ENCODE results near the gene IRX6. TPM values are rescaled to one million over a fixed set of nuclear protein-coding genes. Genes with fewer than 3 reads are reported as not detected.

IRX6 gene
- total RNA-seq = not detected in 2 replicates
- polyA plus RNA-seq = not detected in 2 replicates
- polyA plus RNA-seq (2011; cell fraction: cytosol; rRNA removed) = not detected in 2 replicates
- not detected in 2 replicates for polyA plus RNA-seq (2011; cell fraction: nucleus; rRNA removed)
- not detected in 2 replicates for polyA plus RNA-seq (2012)
- polyA minus RNA-seq = not detected in 2 replicates
- not detected for polyA minus RNA-seq (2011; cell fraction: cytosol; rRNA and poly(A)+ RNA removed)
- not detected in 2 replicates for polyA minus RNA-seq (2011; cell fraction: nucleus; rRNA and poly(A)+ RNA removed)
- Bru-seq, nascent RNA = not detected
- not detected for BruChase-seq, experiment 1, labeled RNA remaining after a 6-hour chase
- not detected for BruChase-seq, experiment 2, labeled RNA remaining after a 2-hour chase
- long read RNA-seq = 0 reads

- Histone ChIP-seq H4K20me1 (replicated peaks; ENCODE audit: control insufficient read depth, extremely low read depth, insufficient read depth, low read length) (no peaks in the 10 kb centered on the region), H3K9ac (replicated peaks; ENCODE audit: extremely low read depth, insufficient read depth, low read length) (no peak within 1 kb of the TSS), H3K9me1 (replicated peaks; ENCODE audit: control insufficient read depth, extremely low read depth, insufficient read depth, low read length) (no peaks in the 10 kb centered on the region), H3K4me1 (ENCODE audit: control insufficient read depth, extremely low read depth, insufficient read depth, low read length) (no peaks in the 10 kb centered on the region), H3K9me3 (replicated peaks; ENCODE audit: control insufficient read depth, insufficient read depth, low read length) (no peaks in the 10 kb centered on the region), H3K4me3 (replicated peaks in 1 of 3; ENCODE audit: insufficient read depth in 1 of 3, low read depth in 1 of 3, low read length in 3 of 3) (no peak within 1 kb of the TSS), H3K36me3 (ENCODE audit: control insufficient read depth in 2 of 2, extremely low read depth in 1 of 2, insufficient read depth in 2 of 2, low read length in 2 of 2) (no peaks in the 10 kb centered on the region), H3K79me2 (ENCODE audit: control insufficient read depth, insufficient read depth, low read length) (no peaks in the 10 kb centered on the region), H3K27ac (ENCODE audit: insufficient read depth, low read depth, low read length) (no peak within 1 kb of the TSS), H2AFZ (ENCODE audit: low read depth, low read length) (no peak within 1 kb of the TSS), H3K4me2 (ENCODE audit: insufficient read depth, low read length) (no peak within 1 kb of the TSS), H3K27me3 (ENCODE audit: control insufficient read depth in 2 of 2, insufficient read depth in 2 of 2, low read length in 2 of 2) (peaks cover 21 to 22% of the 10 kb centered on the region in 2 experiments)
- DNase-seq (ENCODE audit: low read depth, low spot score) (no peak), FAIRE-seq (no peak)
- CTCF ChIA-PET = no interaction called here
- no peak for TF ChIP-seq POLR2A (IDR thresholded peaks at IDR 0.05; ENCODE audit: low read depth, low read length)
- TF ChIP-seq GATA2 (IDR thresholded peaks at IDR 0.05; ENCODE audit: insufficient read depth, insufficient read length, low read depth, low read length) = no peak
- no peak for TF ChIP-seq MAX (IDR thresholded peaks at IDR 0.05; ENCODE audit: insufficient read depth, insufficient read length)
- TF ChIP-seq MYC (IDR thresholded peaks at IDR 0.05; ENCODE audit: low read depth, low read length) = no peak
- TF ChIP-seq CTCF (IDR thresholded peaks at IDR 0.05; ENCODE audit: extremely low read depth in 1 of 2, insufficient read depth in 1 of 2, low read depth in 1 of 2, low read length in 2 of 2) = peak in 1 of 2 donors; percentile 12
- TF ChIP-seq POLR2AphosphoS5 (IDR thresholded peaks at IDR 0.05; ENCODE audit: insufficient read depth, low read depth, low read length) = no peak
- no TSS peak for BruUV-seq (replicated peaks)
- POLR2A ChIA-PET = no interaction called here
- intact Hi-C loops (cut with micrococcal nuclease) = no loop called here
- dilution Hi-C loops (cut with MboI; ENCODE audit: extremely low pct_ligation_motif_present, low sequenced_read_pairs) = no loop called here
Measured at GRCh38 chr16:55323637-55324271, at the start of gene IRX6. IRX6 (plus strand) TSS chr16:55324203; CDS start chr16:55325092, 889 bp downstream.

Measured in endothelial cell of umbilical vein (primary cell).